Astrocyte (in vitro differentiated cells and primary cell): ENCODE measurements around the gene BCAT1.

Experiments used
- EZH2 ChIP-seq: IDR thresholded peaks from 2 replicates; pipeline ENCODE4 v1.6.1; 2012; ENCODE audit warnings: mild to moderate bottlenecking, low read length, inconsistent platforms; ENCODE audit not compliant: insufficient read depth
- TF ChIP-seq, protein P1 (sequence below): IDR thresholded peaks from 2 replicates; pipeline ENCODE4 v1.5.1; 2011; ENCODE audit warnings: low read depth, mild to moderate bottlenecking, inconsistent platforms, low read length, moderate library complexity; ENCODE audit not compliant: insufficient read depth

DNA sequence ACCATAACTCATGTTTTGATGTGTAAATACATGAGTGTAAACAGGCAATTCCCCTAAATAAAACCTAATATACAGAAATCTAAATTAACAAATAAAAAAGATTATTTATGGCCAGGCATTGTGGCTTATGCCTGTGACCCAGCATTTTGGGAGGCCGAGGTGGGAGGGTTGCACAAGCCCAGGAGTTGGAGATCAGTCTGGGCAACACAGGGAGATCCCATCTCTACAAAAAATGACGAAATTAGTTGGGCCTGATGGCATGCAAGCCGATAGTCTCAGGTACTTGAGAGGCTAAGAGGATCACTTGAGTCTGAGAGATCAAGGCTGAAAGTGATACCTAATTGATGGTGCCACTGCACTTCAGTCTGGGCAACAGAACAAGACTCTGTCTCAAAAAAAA, 48.7 kb downstream of the BCAT1 start:
- TF ChIP-seq EZH2, result no peak
- TF ChIP-seq, protein P1, sequence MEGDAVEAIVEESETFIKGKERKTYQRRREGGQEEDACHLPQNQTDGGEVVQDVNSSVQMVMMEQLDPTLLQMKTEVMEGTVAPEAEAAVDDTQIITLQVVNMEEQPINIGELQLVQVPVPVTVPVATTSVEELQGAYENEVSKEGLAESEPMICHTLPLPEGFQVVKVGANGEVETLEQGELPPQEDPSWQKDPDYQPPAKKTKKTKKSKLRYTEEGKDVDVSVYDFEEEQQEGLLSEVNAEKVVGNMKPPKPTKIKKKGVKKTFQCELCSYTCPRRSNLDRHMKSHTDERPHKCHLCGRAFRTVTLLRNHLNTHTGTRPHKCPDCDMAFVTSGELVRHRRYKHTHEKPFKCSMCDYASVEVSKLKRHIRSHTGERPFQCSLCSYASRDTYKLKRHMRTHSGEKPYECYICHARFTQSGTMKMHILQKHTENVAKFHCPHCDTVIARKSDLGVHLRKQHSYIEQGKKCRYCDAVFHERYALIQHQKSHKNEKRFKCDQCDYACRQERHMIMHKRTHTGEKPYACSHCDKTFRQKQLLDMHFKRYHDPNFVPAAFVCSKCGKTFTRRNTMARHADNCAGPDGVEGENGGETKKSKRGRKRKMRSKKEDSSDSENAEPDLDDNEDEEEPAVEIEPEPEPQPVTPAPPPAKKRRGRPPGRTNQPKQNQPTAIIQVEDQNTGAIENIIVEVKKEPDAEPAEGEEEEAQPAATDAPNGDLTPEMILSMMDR, result no peak
